Progenitor cell of endocrine pancreas (in vitro differentiated cells): ENCODE results near the gene CT55. TPM values are rescaled to one million over a fixed set of nuclear protein-coding genes. Genes with fewer than 3 reads are reported as not detected.
"Not testable (repeated sequence)": the region's sequence is repeated elsewhere in the genome, so short reads cannot be mapped to it uniquely, and the experiment has no call there.

Source experiments
- DNase-seq: peaks from one replicate; pipeline ENCODE4 v3.0.0; 2021; ENCODE audit warnings: low spot score; ENCODE audit not compliant: unreplicated experiment
- H3K27ac Mint-ChIP-seq: 2 replicates; pipeline ENCODE4 v1.8.0; 2021; ENCODE audit warnings: mild to moderate bottlenecking, moderate library complexity, mixed read lengths
- H3K27me3 Mint-ChIP-seq: 2 replicates; pipeline ENCODE4 v1.8.0; 2021; ENCODE audit warnings: mixed read lengths
- H3K36me3 Mint-ChIP-seq: 2 replicates; pipeline ENCODE4 v1.8.0; 2022; ENCODE audit warnings: mixed read lengths; ENCODE audit not compliant: insufficient read depth
- H3K4me1 Mint-ChIP-seq: 2 replicates; pipeline ENCODE4 v1.8.0; 2021; ENCODE audit warnings: low read depth, mixed read lengths
- H3K4me3 Mint-ChIP-seq: 2 replicates; pipeline ENCODE4 v1.8.0; 2021; ENCODE audit warnings: low read depth, mild to moderate bottlenecking, moderate library complexity, mixed read lengths
- H3K9me3 Mint-ChIP-seq: 2 replicates; pipeline ENCODE4 v1.8.0; 2021; ENCODE audit warnings: low read depth, mixed read lengths
- CTCF ChIP-seq: fragments of 200-600 bp; sonication (generic); IDR thresholded peaks from one replicate; pipeline ENCODE4 v1.5.0; 2021; ENCODE audit warnings: antibody characterized with exemption, mild to moderate bottlenecking; ENCODE audit not compliant: unreplicated experiment
- total RNA-seq: library from RNA; stranded (reverse); gene quantifications from 2 replicates; pipeline ENCODE4 v1.2.1, GENCODE V29; 2021

The CT55 gene
- total RNA-seq, 1 donor from 2014 or later = not detected

- Mint-ChIP-seq H3K4me1 (no peaks in the 10 kb centered on the region), H3K27me3 (no peaks in the 10 kb centered on the region), H3K9me3 (peaks cover 25% of the 10 kb centered on the region), H3K27ac (no peak overlapping the region), H3K36me3 (peaks cover 1% of the 10 kb centered on the region), H3K4me3 (no peak overlapping the region)
- no peak for TF ChIP-seq CTCF
- no peak for DNase-seq
These were observed 2.7 kb downstream of the CT55 start for GRCh38 chrX:135168486-135168885.

DNA sequence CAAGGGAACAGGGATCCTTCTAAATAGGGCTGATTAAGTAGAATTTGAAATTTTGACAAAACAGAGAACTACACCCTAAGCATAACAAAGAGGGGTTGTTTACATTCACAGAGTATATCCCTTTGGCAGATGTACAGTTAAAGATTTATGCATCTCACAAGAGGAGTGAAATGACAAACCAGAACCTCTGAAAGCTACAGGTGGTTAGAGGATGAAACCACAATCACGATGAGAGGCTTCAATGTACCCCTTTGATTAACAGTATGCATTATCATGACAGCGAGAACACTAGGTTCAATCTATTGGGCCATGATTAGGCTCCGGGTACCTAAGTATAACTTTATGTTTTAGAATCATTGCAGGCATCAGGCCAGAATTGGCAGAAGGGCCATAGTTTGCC is 16.5 kb downstream of the CT55 start:
- DNase-seq, H3K4me3 Mint-ChIP-seq, H3K36me3 Mint-ChIP-seq, H3K27ac Mint-ChIP-seq, H3K9me3 Mint-ChIP-seq, H3K4me1 Mint-ChIP-seq, H3K27me3 Mint-ChIP-seq: not testable (repeated sequence)

DNA sequence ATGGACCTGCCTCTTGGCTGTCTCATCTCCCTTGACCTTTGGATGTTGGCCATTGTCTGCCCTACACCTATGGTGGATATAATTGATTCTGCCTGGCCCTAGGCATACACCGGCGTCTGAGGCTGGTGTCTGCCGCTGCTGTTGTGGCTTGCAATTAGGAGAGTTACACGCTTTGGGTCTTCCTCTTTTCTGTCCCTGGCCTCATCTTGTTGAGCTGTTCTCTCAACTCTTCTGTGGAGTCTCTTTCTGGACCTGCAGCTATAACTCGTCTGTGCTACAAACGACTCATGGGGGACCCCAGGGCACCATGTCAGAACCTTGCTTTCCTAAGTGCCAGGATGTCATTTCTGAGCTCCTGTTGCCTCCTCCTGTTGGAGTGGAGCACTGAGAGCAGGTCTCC is 45.1 kb downstream of the CT55 start:
- not testable (repeated sequence) for H3K9me3 Mint-ChIP-seq, H3K4me3 Mint-ChIP-seq, H3K36me3 Mint-ChIP-seq, H3K27me3 Mint-ChIP-seq, DNase-seq, H3K4me1 Mint-ChIP-seq, H3K27ac Mint-ChIP-seq

GRCh38 chrX:135120056-135120576 is 51.1 kb downstream of the CT55 start, which contains the start of gene ETDB:
Gene ETDB, minus strand, starts transcription at chrX:135120526. Its CDS starts 1,265 bp downstream, at chrX:135119261.
- not testable (repeated sequence) for H3K9me3 Mint-ChIP-seq, H3K27ac Mint-ChIP-seq, H3K4me3 Mint-ChIP-seq, DNase-seq, H3K27me3 Mint-ChIP-seq, H3K36me3 Mint-ChIP-seq, H3K4me1 Mint-ChIP-seq

- H3K4me3 Mint-ChIP-seq, H3K36me3 Mint-ChIP-seq, DNase-seq, H3K27me3 Mint-ChIP-seq, H3K27ac Mint-ChIP-seq, H3K4me1 Mint-ChIP-seq, H3K9me3 Mint-ChIP-seq: not testable (repeated sequence)
These were observed 55.1 kb downstream of the CT55 start for GRCh38 chrX:135116064-135116463.

DNA sequence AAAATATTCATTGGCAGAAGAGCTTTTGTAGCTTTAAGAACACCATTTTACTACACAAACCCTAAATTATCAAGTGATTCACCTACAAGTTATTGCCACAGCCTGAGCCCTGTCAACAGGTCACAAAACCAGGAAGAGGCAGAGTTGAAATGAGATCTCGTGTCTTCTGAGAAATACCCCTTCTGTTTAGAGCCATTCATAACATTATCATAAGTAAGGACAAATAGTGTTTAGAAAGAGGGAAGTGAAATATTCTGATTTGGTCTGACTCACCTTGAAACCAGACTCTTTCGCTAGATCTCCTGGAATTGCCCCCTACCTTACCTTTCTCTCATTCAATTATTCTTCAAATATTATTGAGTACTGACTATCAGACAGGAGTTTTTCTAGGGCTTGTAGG is 56.8 kb downstream of the CT55 start:
- H3K27me3 Mint-ChIP-seq = no peaks in the 10 kb centered on the region
- H3K4me3 Mint-ChIP-seq = no peak overlapping the region
- no peaks in the 10 kb centered on the region for H3K36me3 Mint-ChIP-seq
- H3K4me1 Mint-ChIP-seq = no peaks in the 10 kb centered on the region
- no peak for TF ChIP-seq CTCF
- no peak overlapping the region for H3K27ac Mint-ChIP-seq
- DNase-seq = no peak
- H3K9me3 Mint-ChIP-seq = peaks cover 11% of the 10 kb centered on the region

DNA sequence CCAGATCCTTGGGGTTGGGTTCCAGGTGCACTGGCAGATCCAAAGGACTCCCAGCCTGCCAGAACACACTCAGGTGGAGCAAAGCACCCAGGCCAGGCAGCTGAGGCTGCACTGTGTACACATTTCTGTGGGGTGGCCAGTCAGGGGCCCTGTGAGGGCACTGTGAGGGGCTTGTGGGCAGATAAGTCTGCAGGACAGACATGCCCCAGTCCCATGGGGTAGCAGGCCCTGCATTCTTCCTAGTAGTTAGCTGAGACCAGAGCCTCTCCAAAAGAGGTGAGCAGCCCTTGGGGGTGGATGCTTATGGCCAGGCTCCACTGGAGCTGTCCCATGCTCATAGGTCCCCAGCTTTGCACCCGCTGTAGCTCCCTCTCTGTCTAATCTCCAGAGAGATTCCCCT is 58.5 kb downstream of the CT55 start:
- Mint-ChIP-seq H3K4me3 (no peak overlapping the region), H3K27ac (no peak overlapping the region), H3K9me3 (peaks cover 25% of the 10 kb centered on the region), H3K36me3 (no peaks in the 10 kb centered on the region), H3K4me1 (no peaks in the 10 kb centered on the region), H3K27me3 (peaks cover 6% of the 10 kb centered on the region)
- DNase-seq = no peak
- TF ChIP-seq CTCF = no peak
